GM20000 (cell line): ENCODE results near the gene CFAP46.
"Not testable (repeated sequence)": the region's sequence is repeated elsewhere in the genome, so short reads cannot be mapped to it uniquely, and the experiment has no call there.

Source experiments
- DNase-seq: peaks from one replicate; pipeline ENCODE4 v3.0.0; 2012; ENCODE audit warnings: low spot score
- TF ChIP-seq, protein P1 (sequence below): IDR thresholded peaks from 2 replicates; pipeline ENCODE4 v1.5.1; 2012; ENCODE audit warnings: mild to moderate bottlenecking, control low read depth; ENCODE audit errors: extremely low read depth, missing control alignments

Gene CFAP46

GRCh38 chr10:132802048-132802447, 140.3 kb downstream of the CFAP46 start:
- TF ChIP-seq, protein P1, sequence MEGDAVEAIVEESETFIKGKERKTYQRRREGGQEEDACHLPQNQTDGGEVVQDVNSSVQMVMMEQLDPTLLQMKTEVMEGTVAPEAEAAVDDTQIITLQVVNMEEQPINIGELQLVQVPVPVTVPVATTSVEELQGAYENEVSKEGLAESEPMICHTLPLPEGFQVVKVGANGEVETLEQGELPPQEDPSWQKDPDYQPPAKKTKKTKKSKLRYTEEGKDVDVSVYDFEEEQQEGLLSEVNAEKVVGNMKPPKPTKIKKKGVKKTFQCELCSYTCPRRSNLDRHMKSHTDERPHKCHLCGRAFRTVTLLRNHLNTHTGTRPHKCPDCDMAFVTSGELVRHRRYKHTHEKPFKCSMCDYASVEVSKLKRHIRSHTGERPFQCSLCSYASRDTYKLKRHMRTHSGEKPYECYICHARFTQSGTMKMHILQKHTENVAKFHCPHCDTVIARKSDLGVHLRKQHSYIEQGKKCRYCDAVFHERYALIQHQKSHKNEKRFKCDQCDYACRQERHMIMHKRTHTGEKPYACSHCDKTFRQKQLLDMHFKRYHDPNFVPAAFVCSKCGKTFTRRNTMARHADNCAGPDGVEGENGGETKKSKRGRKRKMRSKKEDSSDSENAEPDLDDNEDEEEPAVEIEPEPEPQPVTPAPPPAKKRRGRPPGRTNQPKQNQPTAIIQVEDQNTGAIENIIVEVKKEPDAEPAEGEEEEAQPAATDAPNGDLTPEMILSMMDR, result no peak
- DNase-seq, result no peak

DNA sequence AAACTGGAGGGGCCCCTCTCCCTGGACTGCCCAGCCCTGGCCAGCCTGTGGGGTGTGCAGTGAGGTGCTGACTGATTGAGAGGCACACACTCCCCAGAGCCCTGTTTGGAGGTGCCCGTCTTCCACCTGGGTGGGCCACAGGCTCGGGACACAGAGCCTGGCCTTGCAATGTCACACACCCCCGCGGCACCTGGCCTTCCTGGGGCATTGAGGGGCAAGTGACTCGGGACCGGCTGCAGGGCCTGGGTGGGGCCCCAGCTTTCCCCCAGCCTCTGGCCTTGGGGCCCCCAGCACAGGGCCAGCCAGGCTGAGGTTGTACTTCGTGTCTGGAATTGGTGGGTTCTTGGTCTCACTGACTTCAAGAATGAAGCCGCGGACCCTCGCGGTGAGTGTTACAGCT, 142.5 kb downstream of the CFAP46 start:
- TF ChIP-seq, protein P1, result no peak
- DNase-seq, result no peak

- DNase-seq, result no peak
- TF ChIP-seq, protein P1, result no peak
Measured at GRCh38 chr10:132798876-132799275, 143.5 kb downstream of the CFAP46 start.

DNA sequence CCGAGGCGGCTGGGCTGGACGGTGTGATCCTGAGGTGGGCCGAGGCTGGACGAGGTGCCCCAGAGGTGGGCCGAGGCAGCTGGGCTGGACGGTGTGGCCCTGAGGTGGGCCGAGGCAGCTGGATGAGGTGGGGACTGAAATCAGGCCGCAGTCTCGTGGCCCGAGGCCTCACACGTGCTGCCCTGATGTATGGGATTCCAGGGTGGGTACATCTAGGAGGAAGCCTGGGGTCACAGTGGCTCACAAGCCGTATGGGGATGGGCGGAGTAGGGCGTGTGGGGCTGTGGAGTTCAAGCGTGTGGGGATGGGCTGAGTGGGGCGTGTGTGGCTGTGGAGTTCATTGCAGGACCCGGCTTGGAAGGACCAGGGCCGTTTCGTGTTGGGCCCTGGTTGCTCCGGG, 144.0 kb downstream of the CFAP46 start:
- DNase-seq, result no peak
- TF ChIP-seq, protein P1, result no peak

GRCh38 chr10:132797986-132798385, 144.4 kb downstream of the CFAP46 start:
- not testable (repeated sequence) for DNase-seq

DNA sequence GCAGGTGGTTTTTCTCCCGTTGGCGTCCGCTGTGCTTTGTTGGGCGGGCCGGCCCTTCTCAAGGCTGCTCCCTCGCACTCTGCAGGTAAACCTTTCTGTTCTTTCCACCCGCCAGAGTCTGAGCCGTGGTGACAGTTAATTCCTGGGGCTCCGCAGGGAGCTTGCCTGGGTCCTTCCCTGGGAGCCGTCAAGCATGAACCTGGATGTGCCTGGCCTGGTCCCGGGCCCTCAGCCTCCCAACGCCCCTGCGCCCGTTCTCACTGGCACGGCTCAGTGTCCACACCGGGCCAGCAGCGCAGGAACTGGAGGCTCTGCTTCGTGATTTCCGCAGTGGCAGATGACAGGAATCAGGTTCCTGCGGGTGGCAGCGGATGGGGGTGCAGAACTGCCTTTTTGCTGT, 145.5 kb downstream of the CFAP46 start:
- DNase-seq, result no peak

GRCh38 chr10:132793871-132794849, 148.2 kb downstream of the CFAP46 start:
- TF ChIP-seq, protein P1, result no peak
- no peak for DNase-seq

More for the DNA sequence above, 145.5 kb downstream of the CFAP46 start:
- TF ChIP-seq, protein P1, result no peak

DNA sequence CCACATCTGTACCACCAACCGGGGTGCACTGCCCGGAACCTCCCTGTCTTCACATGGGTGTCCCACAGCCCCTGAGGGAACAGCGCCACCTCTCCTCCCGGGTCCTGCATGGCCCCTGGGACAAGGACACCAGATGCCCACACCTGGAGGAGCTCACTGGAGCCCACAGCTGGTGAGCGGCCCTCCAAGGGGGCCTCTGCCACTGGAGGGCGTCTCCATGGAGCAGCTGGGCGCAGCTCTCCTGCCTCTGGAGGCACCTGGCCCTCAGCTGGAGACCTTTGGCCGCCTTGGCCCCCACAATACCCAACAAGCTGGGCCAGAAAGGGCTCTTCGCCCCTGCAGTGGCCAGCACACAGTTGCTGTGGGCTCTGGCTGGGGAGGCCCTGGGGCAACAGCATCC, 149.2 kb downstream of the CFAP46 start:
- DNase-seq, result no peak
- TF ChIP-seq, protein P1, result no peak
